ENCODE measurements around the gene AMPH.

DNA sequence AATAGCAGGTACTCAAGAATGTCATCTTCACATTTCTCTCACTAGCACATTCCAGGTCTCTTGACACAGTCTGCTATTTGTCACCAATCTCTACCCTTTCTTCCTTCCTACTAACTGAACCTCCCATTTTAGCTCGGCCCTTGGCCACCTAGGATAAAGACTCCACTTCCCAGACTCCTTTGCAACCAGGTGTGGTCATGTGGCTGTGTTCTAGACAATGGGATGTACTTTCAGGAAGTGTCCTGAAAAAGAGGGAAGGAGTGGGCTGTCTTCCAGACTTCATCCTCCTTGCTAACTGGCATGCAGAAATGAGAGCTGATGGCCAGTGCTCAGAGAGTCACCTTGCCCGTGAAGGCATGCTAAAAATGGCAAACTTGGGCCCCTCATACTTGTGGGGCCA, 139.2 kb downstream of the AMPH start:
- TF ChIP-seq, protein P1, sequence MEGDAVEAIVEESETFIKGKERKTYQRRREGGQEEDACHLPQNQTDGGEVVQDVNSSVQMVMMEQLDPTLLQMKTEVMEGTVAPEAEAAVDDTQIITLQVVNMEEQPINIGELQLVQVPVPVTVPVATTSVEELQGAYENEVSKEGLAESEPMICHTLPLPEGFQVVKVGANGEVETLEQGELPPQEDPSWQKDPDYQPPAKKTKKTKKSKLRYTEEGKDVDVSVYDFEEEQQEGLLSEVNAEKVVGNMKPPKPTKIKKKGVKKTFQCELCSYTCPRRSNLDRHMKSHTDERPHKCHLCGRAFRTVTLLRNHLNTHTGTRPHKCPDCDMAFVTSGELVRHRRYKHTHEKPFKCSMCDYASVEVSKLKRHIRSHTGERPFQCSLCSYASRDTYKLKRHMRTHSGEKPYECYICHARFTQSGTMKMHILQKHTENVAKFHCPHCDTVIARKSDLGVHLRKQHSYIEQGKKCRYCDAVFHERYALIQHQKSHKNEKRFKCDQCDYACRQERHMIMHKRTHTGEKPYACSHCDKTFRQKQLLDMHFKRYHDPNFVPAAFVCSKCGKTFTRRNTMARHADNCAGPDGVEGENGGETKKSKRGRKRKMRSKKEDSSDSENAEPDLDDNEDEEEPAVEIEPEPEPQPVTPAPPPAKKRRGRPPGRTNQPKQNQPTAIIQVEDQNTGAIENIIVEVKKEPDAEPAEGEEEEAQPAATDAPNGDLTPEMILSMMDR (conservative IDR thresholded peaks at IDR 0.05; ENCODE audit: low read depth, low read length), result no peak
- no peak for TF ChIP-seq EZH2 (IDR thresholded peaks at IDR 0.05; ENCODE audit: low read length, unreplicated experiment)
- no peak for TF ChIP-seq EZH2phosphoT487 (IDR thresholded peaks at IDR 0.05; ENCODE audit: borderline replicate concordance, low read length)
